IMR-90 (cell line): ENCODE results near the gene GALNT8. TPM values are rescaled to one million over a fixed set of nuclear protein-coding genes. Genes with fewer than 3 reads are reported as not detected.

Source experiments
- ATAC-seq: fragments of 200-7000 bp; cut with Tn5 transposase; 2 replicates; pipeline ENCODE4 v1.9.1; 2020; ENCODE audit warnings: low read depth, mild to moderate bottlenecking, moderate library complexity
- BruUV-seq: library from RNA; stranded (reverse); fragments of 400-500 nt; replicated peaks from 2 replicates; lab custom pipeline; 2021; lab: Mats Ljungman, UMichigan
- CTCF ChIA-PET: fragments of 300-600 bp; formaldehyde crosslinking; extraction: SDS; loops from one replicate; lab custom pipeline; 2021; ENCODE audit warnings: antibody characterized with exemption; lab: Yijun Ruan, JAX
- POLR2A ChIA-PET: fragments of 300-600 bp; sonication (Branson Sonifier 250); formaldehyde crosslinking; loops from one replicate; lab custom pipeline; 2022; ENCODE audit warnings: antibody characterized with exemption; ENCODE audit not compliant: unreplicated experiment; lab: Charles Lee
- DNase-seq: peaks from one replicate; pipeline ENCODE4 v3.0.0; 2013
- H2AFZ ChIP-seq: replicated peaks from 2 replicates; pipeline ENCODE3; 2013; ENCODE audit warnings: low read length, mild to moderate bottlenecking; ENCODE audit not compliant: poor library complexity
- H2AK5ac ChIP-seq: 2 replicates; pipeline ENCODE4 v1.6.1; 2013; ENCODE audit warnings: low read depth, low read length, inconsistent platforms
- H2AK9ac ChIP-seq: replicated peaks from 2 replicates; pipeline ENCODE3; 2013; ENCODE audit warnings: mild to moderate bottlenecking, low read depth, low read length, moderate library complexity; ENCODE audit not compliant: poor library complexity
- H2BK120ac ChIP-seq: 2 replicates; pipeline ENCODE4 v1.6.1; 2013; ENCODE audit warnings: low read depth, low read length, inconsistent platforms
- H2BK15ac ChIP-seq: 3 replicates; pipeline ENCODE4 v1.6.1; 2013; ENCODE audit warnings: low read depth, low read length, inconsistent platforms
- H2BK20ac ChIP-seq: 2 replicates; pipeline ENCODE4 v1.6.1; 2013; ENCODE audit warnings: low read depth, mild to moderate bottlenecking, inconsistent platforms, low read length, moderate library complexity
- H2BK5ac ChIP-seq: 2 replicates; pipeline ENCODE4 v1.6.1; 2013; ENCODE audit warnings: mild to moderate bottlenecking, low read depth, low read length, inconsistent platforms; ENCODE audit not compliant: poor library complexity, severe bottlenecking
- H3K14ac ChIP-seq: replicated peaks from 2 replicates; pipeline ENCODE4 v1.6.1; 2013; ENCODE audit warnings: low read depth, low read length, inconsistent platforms
- H3K18ac ChIP-seq: 2 replicates; pipeline ENCODE4 v1.6.1; 2013; ENCODE audit warnings: low read depth, low read length, control low read depth
- H3K23ac ChIP-seq: 2 replicates; pipeline ENCODE4 v1.6.1; 2013; ENCODE audit warnings: low read depth, low read length, inconsistent platforms
- H3K27ac ChIP-seq: 2 replicates; pipeline ENCODE4 v1.5.1; 2013; ENCODE audit warnings: mild to moderate bottlenecking, control low read depth, low read length; ENCODE audit not compliant: insufficient read depth
- H3K27me3 ChIP-seq: 2 replicates; pipeline ENCODE4 v1.6.1; 2013; ENCODE audit warnings: low read length; ENCODE audit not compliant: control insufficient read depth, insufficient read depth
- H3K36me3 ChIP-seq: 2 replicates; pipeline ENCODE4 v1.6.1; 2013; ENCODE audit warnings: low read length, mixed read lengths; ENCODE audit not compliant: control insufficient read depth, insufficient read depth
- H3K4ac ChIP-seq: 2 replicates; pipeline ENCODE4 v1.6.1; 2013; ENCODE audit warnings: low read depth, low read length, inconsistent platforms
- H3K4me1 ChIP-seq: 2 replicates; pipeline ENCODE4 v1.6.1; 2013; ENCODE audit warnings: low read length, mixed read lengths; ENCODE audit not compliant: control insufficient read depth, insufficient read depth
- H3K4me2 ChIP-seq: 2 replicates; pipeline ENCODE4 v1.6.1; 2013; ENCODE audit warnings: low read depth, mild to moderate bottlenecking, control low read depth, low read length, moderate library complexity
- H3K4me3 ChIP-seq: 2 replicates; pipeline ENCODE4 v1.5.1; 2013; ENCODE audit warnings: low read depth, mild to moderate bottlenecking, control low read depth, low read length, moderate library complexity; ENCODE audit not compliant: insufficient read depth
- H3K56ac ChIP-seq: 2 replicates; pipeline ENCODE4 v1.6.1; 2013; ENCODE audit warnings: low read length, inconsistent platforms; ENCODE audit not compliant: insufficient read depth; ENCODE audit errors: extremely low read depth
- H3K79me1 ChIP-seq, 2 experiments: 2 replicates each; pipeline ENCODE4 v1.6.1; 2013; ENCODE audit warnings: low read length in 2 of 2, inconsistent platforms in 1 of 2, low read depth in 1 of 2
- H3K9ac ChIP-seq: 2 replicates; pipeline ENCODE4 v1.6.1; 2013; ENCODE audit warnings: low read depth, low read length, control low read depth
- H3K9me1 ChIP-seq: 2 replicates; pipeline ENCODE4 v1.6.1; 2013; ENCODE audit warnings: low read length, inconsistent platforms; ENCODE audit not compliant: insufficient read depth
- H3K9me3 ChIP-seq: 2 replicates; pipeline ENCODE4 v1.6.1; 2013; ENCODE audit warnings: low read length; ENCODE audit not compliant: control insufficient read depth, insufficient read depth
- H4K20me1 ChIP-seq: 2 replicates; pipeline ENCODE4 v1.6.1; 2013; ENCODE audit warnings: low read length, inconsistent platforms; ENCODE audit not compliant: insufficient read depth
- H4K5ac ChIP-seq: 2 replicates; pipeline ENCODE4 v1.6.1; 2013; ENCODE audit warnings: mild to moderate bottlenecking, low read depth, low read length, control low read depth
- H4K8ac ChIP-seq, 2 experiments: 2 replicates each; pipeline ENCODE4 v1.6.1; 2013; ENCODE audit warnings: low read depth in 2 of 2, low read length in 2 of 2, control low read depth in 1 of 2, inconsistent platforms in 1 of 2
- H4K91ac ChIP-seq: 2 replicates; pipeline ENCODE4 v1.6.1; 2013; ENCODE audit warnings: low read depth, low read length, inconsistent platforms; ENCODE audit not compliant: insufficient read depth
- BHLHE40 ChIP-seq: fragments of 150-350 bp; IDR thresholded peaks from 2 replicates; pipeline ENCODE4 v1.6.1; 2016; ENCODE audit warnings: mild to moderate bottlenecking, low read depth, low read length
- CHD1 ChIP-seq: IDR thresholded peaks from 2 replicates; pipeline ENCODE4 v1.6.1; 2012; ENCODE audit warnings: low read depth, low read length, improper control_type of control experiment
- CTCF ChIP-seq: conservative IDR thresholded peaks from 2 replicates; pipeline ENCODE4 v1.5.1; 2012; ENCODE audit warnings: mild to moderate bottlenecking, low read depth, low read length, improper control_type of control experiment
- ELK1 ChIP-seq: fragments of 150-350 bp; IDR thresholded peaks from 2 replicates; pipeline ENCODE4 v1.6.1; 2016; ENCODE audit warnings: low read depth, mild to moderate bottlenecking, low read length, moderate library complexity, borderline replicate concordance
- FOS ChIP-seq: fragments of 150-350 bp; IDR thresholded peaks from 2 replicates; pipeline ENCODE4 v1.6.1; 2016; ENCODE audit warnings: low read depth, low read length
- MAZ ChIP-seq: IDR thresholded peaks from 2 replicates; pipeline ENCODE4 v1.6.1; 2012; ENCODE audit warnings: low read depth, mild to moderate bottlenecking, low read length, improper control_type of control experiment, moderate library complexity, borderline replicate concordance
- NFE2L2 ChIP-seq: fragments of 150-350 bp; IDR thresholded peaks from 2 replicates; pipeline ENCODE4 v1.6.1; 2016; ENCODE audit warnings: low read depth, mild to moderate bottlenecking, low read length
- POLR2A ChIP-seq: IDR thresholded peaks from 2 replicates; pipeline ENCODE4 v1.6.1; 2012; ENCODE audit warnings: mild to moderate bottlenecking, low read depth, low read length
- RAD21 ChIP-seq: IDR thresholded peaks from 2 replicates; pipeline ENCODE4 v1.6.1; 2012; ENCODE audit warnings: low read length, improper control_type of control experiment
- RCOR1 ChIP-seq: IDR thresholded peaks from 2 replicates; pipeline ENCODE4 v1.6.1; 2012; ENCODE audit warnings: mild to moderate bottlenecking, low read length, improper control_type of control experiment; ENCODE audit not compliant: insufficient replicate concordance
- SMC3 ChIP-seq: fragments of 150-350 bp; IDR thresholded peaks from 2 replicates; pipeline ENCODE4 v1.6.1; 2016; ENCODE audit warnings: low read depth, mild to moderate bottlenecking, antibody characterized with exemption, low read length, moderate library complexity
- WGBS, 2 experiments: methylation state at CpG; one replicate each; pipeline versions ENCODE4 v1.1.5 to v1.1.7; 2013; ENCODE audit warnings: missing lambda C conversion rate in 2 of 2; ENCODE audit not compliant: insufficient read length in 1 of 2; ENCODE audit errors: extremely low coverage in 2 of 2; 5-methylcytosine and 5-hydroxymethylcytosine counted together
- dilution Hi-C: fragments of 300-500 bp; cut with HindIII; formaldehyde crosslinking; loops from one replicate; pipeline ENCODE4 v1.14.3; 2018; ENCODE audit warnings: low sequenced_read_pairs; ENCODE audit not compliant: unreplicated experiment
- in situ Hi-C: fragments of 300-500 bp; cut with MboI; formaldehyde crosslinking; loops from 3 replicates; pipeline ENCODE4 v1.14.3; 2019; ENCODE audit warnings: low sequenced_read_pairs, inconsistent platforms, mixed read lengths
- intact Hi-C: fragments of 100-400 bp; cut with micrococcal nuclease; formaldehyde crosslinking; loops from 2 replicates; pipeline ENCODE4 v1.10.0; 2022
- polyA plus RNA-seq, 3 experiments: library from polyadenylated mRNA; depleted of rRNA; stranded (reverse); fragments of >200 nt; gene quantifications; 2 replicates each; pipeline ENCODE4 v1.2.3, GENCODE V29; 2012; ENCODE audit warnings: low replicate concordance in 1 of 3
- total RNA-seq: library from RNA; depleted of rRNA; stranded (reverse); fragments of >200 nt; gene quantifications from 2 replicates; pipeline ENCODE4 v1.2.3, GENCODE V29; 2012

The GALNT8 gene
- total and polyA plus RNA-seq, 2 of the 4 experiments (the other 2 are of a cell fraction), result not detected

DNA sequence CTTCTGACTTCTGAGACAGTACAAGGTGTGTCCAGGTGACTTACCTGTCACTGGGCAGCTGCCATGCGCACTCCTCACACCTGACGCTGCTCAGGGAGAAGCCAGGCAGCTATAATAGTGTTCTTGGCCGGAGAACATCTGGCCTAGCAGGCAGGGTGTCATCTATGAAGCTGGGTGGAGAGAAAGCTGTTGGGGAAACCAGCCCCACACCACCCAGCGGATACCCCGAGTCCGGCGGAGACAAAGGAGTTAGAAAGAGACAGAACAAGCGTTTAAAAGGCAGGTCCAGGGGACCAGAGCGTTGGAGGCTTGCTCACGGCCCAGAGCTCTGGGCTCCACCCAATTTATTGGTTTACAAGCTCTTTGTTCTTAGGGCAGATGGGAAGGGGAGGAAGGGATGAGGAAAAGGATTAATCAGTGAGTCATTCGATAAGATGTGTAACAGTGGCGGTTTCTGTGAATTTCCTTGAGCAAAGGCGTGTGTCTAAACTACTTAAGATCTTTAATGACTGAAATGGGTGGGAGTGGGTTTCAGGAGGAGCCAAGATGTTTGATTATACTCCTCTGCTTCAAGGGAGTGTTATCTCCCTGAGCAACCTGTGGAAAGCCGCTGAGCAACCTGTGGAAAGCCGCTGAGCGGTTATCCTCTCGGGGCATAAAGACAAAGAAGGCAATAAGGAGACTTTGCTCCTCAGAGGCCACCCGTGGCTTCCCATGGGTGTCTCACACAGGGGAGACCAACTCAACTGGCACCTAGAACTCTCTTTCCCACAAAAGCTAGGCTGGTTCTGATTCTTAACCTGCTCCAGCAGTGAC lies at the start of gene GALNT8 (continued):
- no peak for TF ChIP-seq CTCF
- no peak for TF ChIP-seq CHD1

GRCh38 chr12:4679711-4680110 lies 40.5 kb upstream of the GALNT8 start:
- Histone ChIP-seq H3K4me1 (no peaks in the 10 kb centered on the region), H3K9ac (no peak overlapping the region), H3K4me3 (no peak overlapping the region), H2AFZ (no peak overlapping the region), H3K27ac (no peak overlapping the region), H3K23ac (no peak overlapping the region), H4K20me1 (no peaks in the 10 kb centered on the region), H3K4me2 (no peak overlapping the region), H2AK5ac (no peak overlapping the region), H2BK15ac (no peak overlapping the region), H2BK120ac (no peak overlapping the region), H4K8ac (no peak overlapping the region), H3K14ac (no peak overlapping the region), H3K27me3 (no peaks in the 10 kb centered on the region), H2BK5ac (no peak overlapping the region), H3K4ac (no peak overlapping the region), H4K91ac (no peak overlapping the region), H3K36me3 (peaks cover 12% of the 10 kb centered on the region; the same call in 1 of the 2 replicates), H3K9me3 (no peaks in the 10 kb centered on the region), H3K9me1 (no peaks in the 10 kb centered on the region), H2BK20ac (no peak overlapping the region), H3K56ac (no peak overlapping the region), H2AK9ac (no peak overlapping the region), H3K18ac (no peak overlapping the region), H3K79me1 (no peaks in the 10 kb centered on the region), H4K5ac (no peak overlapping the region)
- CTCF ChIA-PET, result no interaction called here
- BruUV-seq, result no TSS peak
- DNase-seq, result no peak
- dilution Hi-C loops (no loop called here), intact Hi-C loops (no loop called here), in situ Hi-C loops (no loop called here)
- POLR2A ChIA-PET, result no interaction called here
- no peak for ATAC-seq
- no peak for TF ChIP-seq CTCF
- TF ChIP-seq RAD21, result no peak
- TF ChIP-seq BHLHE40, result no peak
- TF ChIP-seq POLR2A, result no peak
- TF ChIP-seq SMC3, result no peak
- TF ChIP-seq CHD1, result no peak
- TF ChIP-seq ELK1, result no peak
- no peak for TF ChIP-seq NFE2L2
- TF ChIP-seq FOS, result no peak
- no peak for TF ChIP-seq MAZ
- TF ChIP-seq RCOR1, result no peak
- WGBS, 2 experiments, result 92% methylated on average over 1 of the region's 2 CpGs; no CpG with 5 or more reads in 1 of the 2 experiments
